Prostate gland (tissue), 2 donors: Measurements from ENCODE around the gene PHF3.

Source experiments
- POLR2A ChIP-seq: fragments of 450-650 bp; IDR thresholded peaks from one replicate; pipeline ENCODE4 v1.6.1; 2016; ENCODE audit warnings: antibody characterized with exemption, mild to moderate bottlenecking
- POLR2AphosphoS5 ChIP-seq: sonication (generic); formaldehyde crosslinking; IDR thresholded peaks from one replicate; pipeline ENCODE4 v1.6.1; 2017; ENCODE audit warnings: antibody characterized with exemption
- TF ChIP-seq, protein P1 (sequence below), 4 experiments: fragments of 200-600 bp in 2 of 4; fragments of 450-650 bp in 2 of 4; sonication (generic) in 2 of 4; IDR thresholded peaks; 1 replicate in 3 of 4; 2 replicates in 1 of 4; pipeline ENCODE4 v1.5.1; 2016 to 2019; ENCODE audit warnings: antibody characterized with exemption in 4 of 4, mild to moderate bottlenecking in 2 of 4, moderate library complexity in 2 of 4

GRCh38 chr6:63610944-63611343, 24.7 kb upstream of the PHF3 start:
- TF ChIP-seq, protein P1, sequence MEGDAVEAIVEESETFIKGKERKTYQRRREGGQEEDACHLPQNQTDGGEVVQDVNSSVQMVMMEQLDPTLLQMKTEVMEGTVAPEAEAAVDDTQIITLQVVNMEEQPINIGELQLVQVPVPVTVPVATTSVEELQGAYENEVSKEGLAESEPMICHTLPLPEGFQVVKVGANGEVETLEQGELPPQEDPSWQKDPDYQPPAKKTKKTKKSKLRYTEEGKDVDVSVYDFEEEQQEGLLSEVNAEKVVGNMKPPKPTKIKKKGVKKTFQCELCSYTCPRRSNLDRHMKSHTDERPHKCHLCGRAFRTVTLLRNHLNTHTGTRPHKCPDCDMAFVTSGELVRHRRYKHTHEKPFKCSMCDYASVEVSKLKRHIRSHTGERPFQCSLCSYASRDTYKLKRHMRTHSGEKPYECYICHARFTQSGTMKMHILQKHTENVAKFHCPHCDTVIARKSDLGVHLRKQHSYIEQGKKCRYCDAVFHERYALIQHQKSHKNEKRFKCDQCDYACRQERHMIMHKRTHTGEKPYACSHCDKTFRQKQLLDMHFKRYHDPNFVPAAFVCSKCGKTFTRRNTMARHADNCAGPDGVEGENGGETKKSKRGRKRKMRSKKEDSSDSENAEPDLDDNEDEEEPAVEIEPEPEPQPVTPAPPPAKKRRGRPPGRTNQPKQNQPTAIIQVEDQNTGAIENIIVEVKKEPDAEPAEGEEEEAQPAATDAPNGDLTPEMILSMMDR (IDR thresholded peaks at IDR 0.05) = no peak
- TF ChIP-seq POLR2AphosphoS5 (no peak), POLR2A (no peak)
